Vagina (tissue), 2 donors: ENCODE data around the gene REEP6. TPM values are rescaled to one million over a fixed set of nuclear protein-coding genes. Genes with fewer than 3 reads are reported as not detected.

Experiments
- DNase-seq, 2 donors: peaks; one replicate each; pipeline ENCODE4 v3.0.0-alpha.2; 2017; ENCODE audit errors: extremely low spot score in 2 of 2
- H3K27ac ChIP-seq: fragments of 200-600 bp; sonication (generic); one replicate; pipeline ENCODE4 v1.5.1; 2019
- H3K27me3 ChIP-seq: fragments of 200-600 bp; sonication (generic); one replicate; pipeline ENCODE4 v1.5.1; 2019
- H3K36me3 ChIP-seq, 2 donors: fragments of 200-600 bp; sonication (generic); one replicate each; pipeline ENCODE4 v1.5.1; 2017 to 2019
- H3K4me1 ChIP-seq: fragments of 200-600 bp; sonication (generic); one replicate; pipeline ENCODE4 v1.5.1; 2019
- H3K4me3 ChIP-seq, 2 donors: fragments of 200-600 bp; sonication (generic); 1 replicate in 1 of 2; 2 replicates in 1 of 2; pipeline ENCODE4 v1.5.1; 2016 to 2019
- H3K9me3 ChIP-seq: fragments of 200-600 bp; sonication (generic); one replicate; pipeline ENCODE4 v1.5.1; 2019
- POLR2A ChIP-seq, 2 donors: fragments of 450-650 bp; IDR thresholded peaks; one replicate each; pipeline ENCODE4 v1.6.1; 2017; ENCODE audit warnings: antibody characterized with exemption in 2 of 2, mild to moderate bottlenecking in 2 of 2, moderate library complexity in 2 of 2
- POLR2AphosphoS5 ChIP-seq, 2 donors: sonication (generic); formaldehyde crosslinking; IDR thresholded peaks; one replicate each; pipeline ENCODE4 v1.9.0; 2017; ENCODE audit warnings: antibody characterized with exemption in 2 of 2, mild to moderate bottlenecking in 2 of 2, low read depth in 1 of 2; ENCODE audit not compliant: insufficient read depth in 1 of 2
- intact Hi-C: fragments of 100-400 bp; cut with DNase I; formaldehyde crosslinking; loops from one replicate; pipeline ENCODE4 v1.15.1; 2023
- total RNA-seq: library from RNA; depleted of rRNA; stranded (reverse); fragments of >200 nt; gene quantifications from one replicate; pipeline ENCODE4 v1.2.3, GENCODE V29; 2016
- TF ChIP-seq, protein P1 (sequence below), 3 experiments: fragments of 450-650 bp in 2 of 3; fragments of 200-600 bp in 1 of 3; sonication (generic) in 1 of 3; IDR thresholded peaks; one replicate each; pipeline ENCODE4 v1.5.1; 2017 to 2019; ENCODE audit warnings: antibody characterized with exemption in 3 of 3, mild to moderate bottlenecking in 2 of 3, moderate library complexity in 2 of 3

REEP6 gene
- total RNA-seq, 1 donor from 2014 or later: 6.1 TPM

DNA sequence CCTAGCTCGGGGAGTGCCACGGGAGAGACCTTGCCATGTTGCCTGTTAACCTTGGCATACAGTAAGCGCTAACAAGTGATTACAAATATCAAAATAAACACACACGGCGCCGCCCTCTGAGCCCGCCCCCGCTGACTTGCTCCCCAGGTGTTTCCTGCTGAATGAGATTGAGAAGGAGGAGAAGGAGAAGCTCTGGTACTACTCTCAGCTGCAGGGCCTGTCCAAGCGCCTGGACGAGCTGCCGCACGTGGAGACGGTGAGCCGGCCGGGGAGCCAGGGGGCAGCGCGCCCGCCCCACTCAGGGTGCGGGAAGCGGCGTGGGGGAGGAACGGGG, 36.0 kb upstream of the REEP6 start:
- Histone ChIP-seq H3K36me3 (no peaks in the 10 kb centered on the region), H3K4me3 (no peak overlapping the region), H3K4me1 (peaks cover 31% of the 10 kb centered on the region), H3K27me3 (peaks cover 21% of the 10 kb centered on the region), H3K9me3 (no peaks in the 10 kb centered on the region), H3K27ac (no peak overlapping the region)
- no peak for DNase-seq
- TF ChIP-seq POLR2AphosphoS5 (IDR thresholded peaks at IDR 0.05; ENCODE audit: insufficient read depth in 1 of 2, low read depth in 1 of 2): no peak
- TF ChIP-seq, protein P1, sequence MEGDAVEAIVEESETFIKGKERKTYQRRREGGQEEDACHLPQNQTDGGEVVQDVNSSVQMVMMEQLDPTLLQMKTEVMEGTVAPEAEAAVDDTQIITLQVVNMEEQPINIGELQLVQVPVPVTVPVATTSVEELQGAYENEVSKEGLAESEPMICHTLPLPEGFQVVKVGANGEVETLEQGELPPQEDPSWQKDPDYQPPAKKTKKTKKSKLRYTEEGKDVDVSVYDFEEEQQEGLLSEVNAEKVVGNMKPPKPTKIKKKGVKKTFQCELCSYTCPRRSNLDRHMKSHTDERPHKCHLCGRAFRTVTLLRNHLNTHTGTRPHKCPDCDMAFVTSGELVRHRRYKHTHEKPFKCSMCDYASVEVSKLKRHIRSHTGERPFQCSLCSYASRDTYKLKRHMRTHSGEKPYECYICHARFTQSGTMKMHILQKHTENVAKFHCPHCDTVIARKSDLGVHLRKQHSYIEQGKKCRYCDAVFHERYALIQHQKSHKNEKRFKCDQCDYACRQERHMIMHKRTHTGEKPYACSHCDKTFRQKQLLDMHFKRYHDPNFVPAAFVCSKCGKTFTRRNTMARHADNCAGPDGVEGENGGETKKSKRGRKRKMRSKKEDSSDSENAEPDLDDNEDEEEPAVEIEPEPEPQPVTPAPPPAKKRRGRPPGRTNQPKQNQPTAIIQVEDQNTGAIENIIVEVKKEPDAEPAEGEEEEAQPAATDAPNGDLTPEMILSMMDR (IDR thresholded peaks at IDR 0.05): no peak
- no peak for TF ChIP-seq POLR2A (IDR thresholded peaks at IDR 0.05)
- intact Hi-C loops: no loop called here

DNA sequence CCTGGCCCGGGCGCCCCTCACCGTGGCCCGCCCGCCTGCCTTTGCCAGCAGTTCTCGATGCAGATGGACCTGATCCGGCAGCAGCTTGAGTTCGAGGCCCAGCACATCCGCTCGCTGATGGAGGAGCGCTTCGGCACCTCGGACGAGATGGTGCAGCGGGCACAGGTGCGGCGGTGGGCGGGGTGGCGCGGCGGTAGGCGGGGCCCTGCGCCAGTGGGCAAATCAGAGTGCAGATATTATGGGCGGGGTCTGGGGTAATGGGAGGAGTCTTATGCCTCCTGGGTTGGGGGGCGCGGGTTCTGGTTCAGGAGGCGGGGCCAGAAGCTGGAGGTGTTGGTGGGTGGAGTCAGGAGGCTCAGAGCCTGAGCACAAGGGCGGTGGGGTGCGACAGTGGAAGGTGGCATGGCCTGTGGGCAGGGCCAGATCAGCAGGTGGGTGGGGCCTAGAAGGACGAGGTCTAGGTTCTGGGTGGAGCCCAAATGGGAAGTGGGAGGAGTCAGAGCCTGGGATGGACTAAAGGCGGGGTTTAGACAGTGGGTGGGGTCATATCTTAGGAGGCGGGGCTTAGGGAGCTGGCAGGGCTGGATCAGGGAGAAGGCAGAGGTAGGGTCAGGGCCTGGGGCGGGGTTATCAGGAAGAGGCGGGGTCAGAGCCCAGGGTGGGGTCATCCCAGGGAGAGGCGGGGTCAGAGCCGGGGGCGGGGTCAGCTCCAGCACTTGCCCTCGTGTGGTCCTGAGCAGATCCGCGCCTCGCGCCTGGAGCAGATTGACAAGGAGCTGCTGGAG, 35.5 kb upstream of the REEP6 start:
- Histone ChIP-seq H3K36me3 (no peaks in the 10 kb centered on the region), H3K4me1 (peaks cover 31% of the 10 kb centered on the region), H3K9me3 (no peaks in the 10 kb centered on the region), H3K4me3 (no peak overlapping the region), H3K27ac (no peak overlapping the region), H3K27me3 (peaks cover 16% of the 10 kb centered on the region)
- no peak for DNase-seq
- no peak for TF ChIP-seq POLR2AphosphoS5 (IDR thresholded peaks at IDR 0.05; ENCODE audit: insufficient read depth in 1 of 2, low read depth in 1 of 2)
- TF ChIP-seq, protein P1 (IDR thresholded peaks at IDR 0.05): no peak
- TF ChIP-seq POLR2A (IDR thresholded peaks at IDR 0.05): no peak
- intact Hi-C loops: no loop called here

DNA sequence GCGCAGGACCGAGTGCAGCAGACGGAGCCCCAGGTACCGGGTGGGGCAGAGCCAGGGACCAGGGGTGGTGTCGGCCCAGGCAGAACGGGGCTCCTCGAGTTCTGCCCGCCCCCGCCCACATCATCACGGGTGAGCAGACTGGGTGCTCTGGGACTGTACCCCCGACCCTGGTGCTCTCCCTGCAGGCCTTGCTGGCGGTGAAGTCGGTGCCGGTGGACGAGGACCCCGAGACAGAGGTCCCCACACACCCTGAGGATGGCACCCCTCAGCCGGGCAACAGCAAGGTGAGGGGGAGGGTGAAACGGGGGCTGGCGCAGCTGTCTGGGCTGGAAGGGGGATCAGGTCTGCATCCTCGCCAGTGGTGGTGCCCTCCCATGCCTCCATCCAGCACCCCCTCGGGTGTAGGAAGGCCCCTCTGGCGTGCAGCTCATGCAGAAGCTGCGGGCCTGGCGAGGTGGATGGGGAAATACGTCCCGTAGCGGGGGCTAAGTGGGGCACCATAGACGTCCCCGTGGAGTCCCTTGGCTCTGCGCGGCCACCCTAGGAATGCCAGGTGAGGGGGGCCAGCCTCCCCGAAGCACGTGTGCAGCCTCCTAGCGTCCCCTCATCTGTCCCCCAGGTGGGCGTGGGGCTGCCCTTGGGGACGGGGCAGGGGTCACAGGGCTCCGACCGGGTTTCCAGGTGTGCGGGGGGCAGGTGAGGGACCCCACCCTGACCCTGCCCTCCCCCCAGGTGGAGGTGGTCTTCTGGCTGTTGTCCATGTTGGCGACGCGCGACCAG, 34.7 kb upstream of the REEP6 start:
- Histone ChIP-seq H3K4me3 (no peak overlapping the region), H3K36me3 (no peaks in the 10 kb centered on the region), H3K27me3 (peaks cover 12% of the 10 kb centered on the region), H3K9me3 (no peaks in the 10 kb centered on the region), H3K4me1 (peaks cover 31% of the 10 kb centered on the region), H3K27ac (no peak overlapping the region)
- intact Hi-C loops: no loop called here
- no peak for DNase-seq
- TF ChIP-seq POLR2A (IDR thresholded peaks at IDR 0.05): no peak
- TF ChIP-seq, protein P1 (IDR thresholded peaks at IDR 0.05): no peak

DNA sequence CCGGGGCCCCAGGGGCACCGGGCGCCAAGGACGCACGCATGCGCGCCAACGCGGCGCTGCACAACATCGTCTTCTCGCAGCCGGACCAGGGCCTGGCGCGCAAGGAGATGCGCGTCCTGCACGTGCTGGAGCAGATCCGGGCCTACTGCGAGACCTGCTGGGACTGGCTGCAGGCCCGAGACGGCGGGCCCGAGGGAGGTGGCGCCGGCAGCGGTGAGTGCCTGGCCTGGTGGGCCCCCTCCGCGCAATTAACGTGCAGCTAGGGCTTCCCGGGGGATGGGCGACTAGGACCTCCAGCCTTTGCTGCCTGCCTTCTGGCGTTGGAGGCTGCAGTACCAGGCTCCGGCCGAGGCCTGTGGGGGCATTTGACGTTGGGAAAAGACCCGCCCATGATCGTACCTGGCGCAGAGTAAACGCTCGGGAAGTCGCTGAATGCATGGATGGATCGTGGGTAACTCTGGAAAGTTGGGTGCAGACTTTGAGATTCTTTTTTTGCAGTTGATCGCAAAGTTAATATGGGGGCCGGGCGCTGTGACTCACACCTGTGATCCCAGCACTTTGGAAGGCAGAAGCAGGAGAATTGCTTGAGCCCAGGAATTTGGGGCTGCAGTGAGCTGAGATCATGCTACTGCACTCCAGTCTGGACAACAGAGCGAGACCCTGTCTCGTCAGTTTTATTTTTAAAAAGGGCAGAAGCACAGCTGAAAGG, 33.8 kb upstream of the REEP6 start:
- H3K27ac ChIP-seq: no peak overlapping the region
- H3K27me3 ChIP-seq: peaks cover 12% of the 10 kb centered on the region
- H3K9me3 ChIP-seq: no peaks in the 10 kb centered on the region
- intact Hi-C loops: no loop called here
- DNase-seq: no peak
- no peak for TF ChIP-seq POLR2A (IDR thresholded peaks at IDR 0.05)
- TF ChIP-seq, protein P1 (IDR thresholded peaks at IDR 0.05): peak in 1 of 3 experiments; percentile 9
- H3K4me3 ChIP-seq: no peak overlapping the region
- no peaks in the 10 kb centered on the region for H3K36me3 ChIP-seq
- H3K4me1 ChIP-seq: peaks cover 31% of the 10 kb centered on the region
